ENCODE results near the gene TNIP3.

Gene TNIP3

GRCh38 chr4:121139533-121140222, 24.4 kb downstream of the TNIP3 start:
- in situ Hi-C loops (cut with MboI; ENCODE audit: low sequenced_read_pairs) = no loop called here

- in situ Hi-C loops (cut with MboI; ENCODE audit: low sequenced_read_pairs) = no loop called here
Measured at GRCh38 chr4:121138039-121138825, 25.9 kb downstream of the TNIP3 start.

- in situ Hi-C loops (cut with MboI; ENCODE audit: low sequenced_read_pairs) = no loop called here
Measured at GRCh38 chr4:121130326-121130660, 33.8 kb downstream of the TNIP3 start.

GRCh38 chr4:121129606-121130325, 34.4 kb downstream of the TNIP3 start:
- in situ Hi-C loops (cut with MboI; ENCODE audit: low sequenced_read_pairs) = no loop called here

GRCh38 chr4:121127100-121127499, 37.0 kb downstream of the TNIP3 start:
- in situ Hi-C loops (cut with MboI; ENCODE audit: low sequenced_read_pairs) = no loop called here

GRCh38 chr4:121126449-121127006, 37.6 kb downstream of the TNIP3 start:
- in situ Hi-C loops (cut with MboI; ENCODE audit: low sequenced_read_pairs) = no loop called here

GRCh38 chr4:121125498-121125885, 38.6 kb downstream of the TNIP3 start:
- in situ Hi-C loops (cut with MboI; ENCODE audit: low sequenced_read_pairs) = no loop called here

GRCh38 chr4:121122661-121123060, 41.5 kb downstream of the TNIP3 start:
- in situ Hi-C loops (cut with MboI; ENCODE audit: low sequenced_read_pairs) = no loop called here

GRCh38 chr4:121119715-121120114, 44.4 kb downstream of the TNIP3 start:
- in situ Hi-C loops (cut with MboI; ENCODE audit: low sequenced_read_pairs) = no loop called here

- in situ Hi-C loops (cut with MboI; ENCODE audit: low sequenced_read_pairs) = no loop called here
Measured at GRCh38 chr4:121118344-121118743, 45.8 kb downstream of the TNIP3 start.

GRCh38 chr4:121114756-121115155, 49.4 kb downstream of the TNIP3 start:
- in situ Hi-C loops (cut with MboI; ENCODE audit: low sequenced_read_pairs) = no loop called here

GRCh38 chr4:121112530-121112929, 51.6 kb downstream of the TNIP3 start:
- in situ Hi-C loops (cut with MboI; ENCODE audit: low sequenced_read_pairs) = no loop called here

- in situ Hi-C loops (cut with MboI; ENCODE audit: low sequenced_read_pairs) = no loop called here
Measured at GRCh38 chr4:121108557-121108956, 55.6 kb downstream of the TNIP3 start.

- in situ Hi-C loops (cut with MboI; ENCODE audit: low sequenced_read_pairs) = no loop called here
Measured at GRCh38 chr4:121107507-121107906, 56.6 kb downstream of the TNIP3 start.

GRCh38 chr4:121100093-121100775, 63.9 kb downstream of the TNIP3 start:
- in situ Hi-C loops (cut with MboI; ENCODE audit: low sequenced_read_pairs) = no loop called here

GRCh38 chr4:121098266-121098665, 65.9 kb downstream of the TNIP3 start:
- in situ Hi-C loops (cut with MboI; ENCODE audit: low sequenced_read_pairs) = no loop called here

GRCh38 chr4:121096629-121097028, 67.5 kb downstream of the TNIP3 start:
- in situ Hi-C loops (cut with MboI; ENCODE audit: low sequenced_read_pairs) = no loop called here

- in situ Hi-C loops (cut with MboI; ENCODE audit: low sequenced_read_pairs) = no loop called here
Measured at GRCh38 chr4:121096191-121096590, 67.9 kb downstream of the TNIP3 start.

GRCh38 chr4:121094297-121094966, 69.7 kb downstream of the TNIP3 start:
- in situ Hi-C loops (cut with MboI; ENCODE audit: low sequenced_read_pairs) = no loop called here

- in situ Hi-C loops (cut with MboI; ENCODE audit: low sequenced_read_pairs) = no loop called here
Measured at GRCh38 chr4:121093261-121093660, 70.9 kb downstream of the TNIP3 start.

Measured in HL-60/S4 treated with phorbol 12-myristate 13-acetate at 8.2 ng/mL for 4 days and 3 days (cell line).